ENCODE measurements around the gene ADAMTSL3.

Gene ADAMTSL3

DNA sequence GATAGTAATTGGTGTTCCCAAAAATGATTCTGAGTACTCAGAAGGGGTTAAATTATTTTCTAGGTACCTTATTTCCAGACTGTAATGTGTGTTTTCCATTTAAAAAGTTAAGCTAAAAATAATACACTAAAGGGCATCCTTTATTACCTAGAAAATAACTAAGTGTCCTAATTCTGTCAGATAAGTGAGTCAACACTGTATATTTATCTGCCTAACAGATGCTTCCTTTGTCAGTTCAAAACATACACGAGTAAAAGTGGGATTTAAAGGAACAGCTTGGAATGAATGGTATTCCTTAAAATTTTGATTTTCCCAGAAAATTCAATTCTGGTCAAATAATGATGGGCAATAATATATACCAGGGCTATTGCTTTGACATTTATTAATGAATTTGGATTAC is 78.3 kb downstream of the ADAMTSL3 start:
- no peaks in the 10 kb centered on the region for H3K9me3 ChIP-seq (ENCODE audit: insufficient read depth, low read depth, low read length)
- H3F3A ChIP-seq (ENCODE audit: low read depth), result no peaks in the 10 kb centered on the region
- H3K79me2 ChIP-seq (ENCODE audit: insufficient read depth, low read length), result no peaks in the 10 kb centered on the region
- no peak overlapping the region for H2AFZ ChIP-seq (ENCODE audit: low read length)
- H3K4me3 ChIP-seq (ENCODE audit: low read length, poor library complexity, severe bottlenecking), result no peak overlapping the region
- no peaks in the 10 kb centered on the region for H3K9me2 ChIP-seq (replicated peaks; ENCODE audit: low read depth, low read length)
- no peaks in the 10 kb centered on the region for H4K20me1 ChIP-seq (ENCODE audit: insufficient read depth, low read length, poor library complexity, severe bottlenecking)
- no peaks in the 10 kb centered on the region for H3K36me3 ChIP-seq (ENCODE audit: insufficient read depth, low read length)
- H3K27me3 ChIP-seq (ENCODE audit: insufficient read depth, low read length, poor library complexity, severe bottlenecking), result no peaks in the 10 kb centered on the region
- H3K4me2 ChIP-seq (ENCODE audit: low read depth, low read length, poor library complexity, severe bottlenecking), result no peak overlapping the region
- H3K4me1 ChIP-seq (ENCODE audit: insufficient read depth, low read length, poor library complexity, severe bottlenecking), result no peaks in the 10 kb centered on the region
- TF ChIP-seq, protein P1, sequence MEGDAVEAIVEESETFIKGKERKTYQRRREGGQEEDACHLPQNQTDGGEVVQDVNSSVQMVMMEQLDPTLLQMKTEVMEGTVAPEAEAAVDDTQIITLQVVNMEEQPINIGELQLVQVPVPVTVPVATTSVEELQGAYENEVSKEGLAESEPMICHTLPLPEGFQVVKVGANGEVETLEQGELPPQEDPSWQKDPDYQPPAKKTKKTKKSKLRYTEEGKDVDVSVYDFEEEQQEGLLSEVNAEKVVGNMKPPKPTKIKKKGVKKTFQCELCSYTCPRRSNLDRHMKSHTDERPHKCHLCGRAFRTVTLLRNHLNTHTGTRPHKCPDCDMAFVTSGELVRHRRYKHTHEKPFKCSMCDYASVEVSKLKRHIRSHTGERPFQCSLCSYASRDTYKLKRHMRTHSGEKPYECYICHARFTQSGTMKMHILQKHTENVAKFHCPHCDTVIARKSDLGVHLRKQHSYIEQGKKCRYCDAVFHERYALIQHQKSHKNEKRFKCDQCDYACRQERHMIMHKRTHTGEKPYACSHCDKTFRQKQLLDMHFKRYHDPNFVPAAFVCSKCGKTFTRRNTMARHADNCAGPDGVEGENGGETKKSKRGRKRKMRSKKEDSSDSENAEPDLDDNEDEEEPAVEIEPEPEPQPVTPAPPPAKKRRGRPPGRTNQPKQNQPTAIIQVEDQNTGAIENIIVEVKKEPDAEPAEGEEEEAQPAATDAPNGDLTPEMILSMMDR (conservative IDR thresholded peaks at IDR 0.05; ENCODE audit: low read length), result no peak
- TF ChIP-seq EZH2phosphoT487 (IDR thresholded peaks at IDR 0.05; ENCODE audit: borderline replicate concordance), result no peak
- no peak overlapping the region for H3K9ac ChIP-seq (ENCODE audit: low read depth, low read length, poor library complexity, severe bottlenecking)

DNA sequence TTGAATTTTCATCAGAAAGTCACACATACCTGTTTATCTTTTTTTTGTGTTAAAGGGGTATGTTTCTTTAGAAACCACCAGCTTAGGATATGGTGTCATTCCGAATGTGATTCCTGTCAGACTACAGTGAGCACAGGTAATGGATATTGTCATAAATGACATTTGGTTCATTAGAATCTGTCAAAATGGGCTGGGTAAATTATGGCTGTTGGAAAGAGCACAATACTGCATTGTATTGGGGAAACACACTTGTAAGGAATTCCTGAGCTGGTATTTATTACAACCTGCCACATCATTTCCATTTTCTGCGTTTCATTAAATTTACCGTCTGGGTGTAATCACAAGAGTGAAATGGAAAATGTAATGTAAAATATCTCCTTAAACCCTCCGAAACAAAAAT is 78.8 kb downstream of the ADAMTSL3 start:
- H3K9me2 ChIP-seq (replicated peaks; ENCODE audit: low read depth, low read length), result no peaks in the 10 kb centered on the region
- H3K36me3 ChIP-seq (ENCODE audit: insufficient read depth, low read length), result no peaks in the 10 kb centered on the region
- H3K9ac ChIP-seq (ENCODE audit: low read depth, low read length, poor library complexity, severe bottlenecking), result no peak overlapping the region
- no peak overlapping the region for H3K4me3 ChIP-seq (ENCODE audit: low read length, poor library complexity, severe bottlenecking)
- H4K20me1 ChIP-seq (ENCODE audit: insufficient read depth, low read length, poor library complexity, severe bottlenecking), result no peaks in the 10 kb centered on the region
- no peaks in the 10 kb centered on the region for H3K27me3 ChIP-seq (ENCODE audit: insufficient read depth, low read length, poor library complexity, severe bottlenecking)
- TF ChIP-seq, protein P1 (conservative IDR thresholded peaks at IDR 0.05; ENCODE audit: low read length), result no peak
- no peak for TF ChIP-seq EZH2phosphoT487 (IDR thresholded peaks at IDR 0.05; ENCODE audit: borderline replicate concordance)
- no peaks in the 10 kb centered on the region for H3K9me3 ChIP-seq (ENCODE audit: insufficient read depth, low read depth, low read length)
- no peak overlapping the region for H2AFZ ChIP-seq (ENCODE audit: low read length)
- H3K4me2 ChIP-seq (ENCODE audit: low read depth, low read length, poor library complexity, severe bottlenecking), result no peak overlapping the region
- no peaks in the 10 kb centered on the region for H3F3A ChIP-seq (ENCODE audit: low read depth)
- H3K4me1 ChIP-seq (ENCODE audit: insufficient read depth, low read length, poor library complexity, severe bottlenecking), result no peaks in the 10 kb centered on the region
- no peaks in the 10 kb centered on the region for H3K79me2 ChIP-seq (ENCODE audit: insufficient read depth, low read length)

DNA sequence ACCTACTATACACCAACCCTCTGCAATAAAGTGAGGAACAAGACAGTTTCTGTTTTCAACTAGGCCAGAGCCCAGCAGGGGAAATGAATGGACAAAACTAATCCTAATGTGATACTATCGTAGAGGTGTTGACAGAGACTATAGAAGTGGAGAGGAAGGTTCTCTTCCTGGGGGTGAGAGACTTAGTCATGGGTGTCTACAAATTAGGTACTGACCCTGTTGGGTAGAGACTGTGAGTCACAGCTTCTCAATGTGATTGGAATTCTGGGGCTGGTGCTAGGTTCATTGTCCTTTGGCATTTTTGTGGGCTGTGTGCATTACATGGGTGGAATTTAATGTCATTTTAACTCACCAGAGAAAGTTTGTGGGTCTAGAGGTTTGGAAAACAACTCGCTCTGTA is 79.3 kb downstream of the ADAMTSL3 start:
- Histone ChIP-seq H3F3A (ENCODE audit: low read depth) (no peaks in the 10 kb centered on the region), H3K4me3 (ENCODE audit: low read length, poor library complexity, severe bottlenecking) (no peak overlapping the region), H2AFZ (ENCODE audit: low read length) (no peak overlapping the region), H3K36me3 (ENCODE audit: insufficient read depth, low read length) (no peaks in the 10 kb centered on the region), H3K9me3 (ENCODE audit: insufficient read depth, low read depth, low read length) (no peaks in the 10 kb centered on the region), H4K20me1 (ENCODE audit: insufficient read depth, low read length, poor library complexity, severe bottlenecking) (no peaks in the 10 kb centered on the region), H3K79me2 (ENCODE audit: insufficient read depth, low read length) (no peaks in the 10 kb centered on the region), H3K4me2 (ENCODE audit: low read depth, low read length, poor library complexity, severe bottlenecking) (no peak overlapping the region), H3K9ac (ENCODE audit: low read depth, low read length, poor library complexity, severe bottlenecking) (no peak overlapping the region), H3K9me2 (replicated peaks; ENCODE audit: low read depth, low read length) (no peaks in the 10 kb centered on the region), H3K27me3 (ENCODE audit: insufficient read depth, low read length, poor library complexity, severe bottlenecking) (no peaks in the 10 kb centered on the region), H3K4me1 (ENCODE audit: insufficient read depth, low read length, poor library complexity, severe bottlenecking) (no peaks in the 10 kb centered on the region)
- no peak for TF ChIP-seq EZH2phosphoT487 (IDR thresholded peaks at IDR 0.05; ENCODE audit: borderline replicate concordance)

DNA sequence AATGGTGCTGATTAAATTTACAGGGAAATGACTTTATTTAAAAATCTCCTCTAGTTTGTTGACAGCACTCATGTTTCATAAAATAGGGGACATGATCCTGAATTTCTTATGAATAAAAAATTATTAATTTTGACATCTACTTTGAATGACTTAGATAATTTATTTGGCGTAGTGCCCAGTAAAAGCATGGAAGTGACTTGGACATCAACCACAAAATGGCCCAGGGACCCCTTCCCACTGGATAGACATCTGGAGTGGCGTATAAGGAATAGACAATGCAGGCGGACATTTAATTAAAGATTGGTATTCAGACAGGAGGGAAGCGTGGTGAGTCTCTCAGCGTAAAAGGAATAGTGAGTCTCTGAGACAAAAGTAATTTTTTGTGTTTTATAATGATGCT is 79.8 kb downstream of the ADAMTSL3 start:
- Histone ChIP-seq H3K36me3 (ENCODE audit: insufficient read depth, low read length) (no peaks in the 10 kb centered on the region), H3K9ac (ENCODE audit: low read depth, low read length, poor library complexity, severe bottlenecking) (no peak overlapping the region), H3K9me2 (replicated peaks; ENCODE audit: low read depth, low read length) (no peaks in the 10 kb centered on the region), H3K9me3 (ENCODE audit: insufficient read depth, low read depth, low read length) (no peaks in the 10 kb centered on the region), H2AFZ (ENCODE audit: low read length) (no peak overlapping the region), H3K79me2 (ENCODE audit: insufficient read depth, low read length) (no peaks in the 10 kb centered on the region), H3F3A (ENCODE audit: low read depth) (no peaks in the 10 kb centered on the region), H3K4me3 (ENCODE audit: low read length, poor library complexity, severe bottlenecking) (no peak overlapping the region), H3K27me3 (ENCODE audit: insufficient read depth, low read length, poor library complexity, severe bottlenecking) (no peaks in the 10 kb centered on the region), H3K4me1 (ENCODE audit: insufficient read depth, low read length, poor library complexity, severe bottlenecking) (no peaks in the 10 kb centered on the region), H4K20me1 (ENCODE audit: insufficient read depth, low read length, poor library complexity, severe bottlenecking) (no peaks in the 10 kb centered on the region), H3K4me2 (ENCODE audit: low read depth, low read length, poor library complexity, severe bottlenecking) (no peak overlapping the region)
- TF ChIP-seq, protein P1 (conservative IDR thresholded peaks at IDR 0.05; ENCODE audit: low read length), result no peak
- TF ChIP-seq EZH2phosphoT487 (IDR thresholded peaks at IDR 0.05; ENCODE audit: borderline replicate concordance), result no peak
